Kidney epithelial cell (primary cell): ENCODE measurements around the gene TNFSF11. TPM values are rescaled to one million over a fixed set of nuclear protein-coding genes. Genes with fewer than 3 reads are reported as not detected.

Experiments
- DNase-seq: peaks from one replicate; pipeline ENCODE4 v3.0.0-alpha.2; 2010; ENCODE audit warnings: low read depth
- H3K27me3 ChIP-seq: 2 replicates; pipeline ENCODE4 v1.6.0; 2011; ENCODE audit warnings: low read length; ENCODE audit not compliant: control insufficient read depth, insufficient read depth
- H3K36me3 ChIP-seq: 2 replicates; pipeline ENCODE4 v1.5.1; 2011; ENCODE audit warnings: low read length; ENCODE audit not compliant: control insufficient read depth, insufficient read depth
- H3K4me3 ChIP-seq: 2 replicates; pipeline ENCODE4 v1.5.1; 2011; ENCODE audit warnings: low read depth, mild to moderate bottlenecking, control low read depth, low read length
- total RNA-seq: library from RNA; depleted of rRNA; stranded (reverse); fragments of >200 nt; gene quantifications from 2 replicates; pipeline ENCODE4 v1.2.3, GENCODE V29; 2015
- TF ChIP-seq, protein P1 (sequence below): IDR thresholded peaks from 2 replicates; pipeline ENCODE4 v1.5.1; 2011; ENCODE audit warnings: mild to moderate bottlenecking, moderate library complexity, low read length, control low read depth, inconsistent platforms; ENCODE audit not compliant: insufficient read depth, poor library complexity, severe bottlenecking

TNFSF11 gene
- total RNA-seq, 1 donor from 2014 or later, result 0.46 TPM

DNA sequence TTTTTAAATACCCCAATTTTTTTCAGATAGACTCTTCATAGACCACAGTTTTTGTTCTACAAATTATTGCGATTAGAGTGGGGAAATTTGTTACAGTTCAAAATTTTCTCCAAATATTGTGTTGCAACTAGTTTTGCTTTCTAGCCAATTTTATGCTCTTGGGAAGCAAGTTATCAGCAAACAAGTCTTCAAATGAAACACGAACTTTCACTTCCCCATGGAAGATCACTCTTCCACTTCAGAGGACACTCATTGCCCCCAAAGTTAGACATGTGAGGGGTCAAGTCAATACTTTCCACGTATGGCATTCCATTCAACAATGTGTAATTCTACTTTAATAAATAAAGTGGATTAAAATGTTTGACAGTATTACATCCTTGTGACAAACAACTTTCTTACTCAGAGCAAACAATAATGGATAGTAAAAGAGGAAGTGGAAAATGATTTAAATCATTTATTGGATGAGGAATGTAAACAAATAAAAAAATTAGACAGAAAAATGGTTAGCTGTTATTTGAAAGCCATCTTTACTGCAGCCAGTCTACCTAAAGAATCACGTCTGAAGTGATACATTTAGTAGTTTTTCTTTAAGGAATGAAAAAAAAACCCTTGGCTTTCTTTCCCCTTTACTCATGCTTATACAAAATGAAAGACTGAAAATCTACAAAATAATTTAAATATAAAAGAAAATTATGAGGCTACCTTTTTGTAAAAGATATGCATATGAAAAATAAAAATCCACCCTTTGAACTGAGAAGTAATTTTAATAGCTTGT is 41.2 kb upstream of the TNFSF11 start:
- DNase-seq, result no peak
- Histone ChIP-seq H3K27me3 (no peaks in the 10 kb centered on the region), H3K36me3 (no peaks in the 10 kb centered on the region), H3K4me3 (no peak overlapping the region)
- TF ChIP-seq, protein P1, sequence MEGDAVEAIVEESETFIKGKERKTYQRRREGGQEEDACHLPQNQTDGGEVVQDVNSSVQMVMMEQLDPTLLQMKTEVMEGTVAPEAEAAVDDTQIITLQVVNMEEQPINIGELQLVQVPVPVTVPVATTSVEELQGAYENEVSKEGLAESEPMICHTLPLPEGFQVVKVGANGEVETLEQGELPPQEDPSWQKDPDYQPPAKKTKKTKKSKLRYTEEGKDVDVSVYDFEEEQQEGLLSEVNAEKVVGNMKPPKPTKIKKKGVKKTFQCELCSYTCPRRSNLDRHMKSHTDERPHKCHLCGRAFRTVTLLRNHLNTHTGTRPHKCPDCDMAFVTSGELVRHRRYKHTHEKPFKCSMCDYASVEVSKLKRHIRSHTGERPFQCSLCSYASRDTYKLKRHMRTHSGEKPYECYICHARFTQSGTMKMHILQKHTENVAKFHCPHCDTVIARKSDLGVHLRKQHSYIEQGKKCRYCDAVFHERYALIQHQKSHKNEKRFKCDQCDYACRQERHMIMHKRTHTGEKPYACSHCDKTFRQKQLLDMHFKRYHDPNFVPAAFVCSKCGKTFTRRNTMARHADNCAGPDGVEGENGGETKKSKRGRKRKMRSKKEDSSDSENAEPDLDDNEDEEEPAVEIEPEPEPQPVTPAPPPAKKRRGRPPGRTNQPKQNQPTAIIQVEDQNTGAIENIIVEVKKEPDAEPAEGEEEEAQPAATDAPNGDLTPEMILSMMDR, result no peak

DNA sequence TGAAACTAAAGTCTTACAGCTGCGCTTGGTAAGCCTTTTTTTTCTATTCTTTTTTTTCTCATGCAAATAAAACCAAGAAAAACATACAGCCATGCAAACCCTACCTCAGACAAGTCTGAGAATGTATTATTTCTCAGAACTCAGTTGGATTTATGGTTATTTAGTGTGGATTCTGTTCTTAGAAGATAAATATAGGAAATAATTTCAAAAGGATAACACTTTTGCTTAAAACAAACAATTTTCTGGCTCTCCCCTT is 40.7 kb upstream of the TNFSF11 start:
- DNase-seq, result no peak
- no peak overlapping the region for H3K4me3 ChIP-seq
- no peaks in the 10 kb centered on the region for H3K36me3 ChIP-seq
- TF ChIP-seq, protein P1, result no peak
- no peaks in the 10 kb centered on the region for H3K27me3 ChIP-seq

DNA sequence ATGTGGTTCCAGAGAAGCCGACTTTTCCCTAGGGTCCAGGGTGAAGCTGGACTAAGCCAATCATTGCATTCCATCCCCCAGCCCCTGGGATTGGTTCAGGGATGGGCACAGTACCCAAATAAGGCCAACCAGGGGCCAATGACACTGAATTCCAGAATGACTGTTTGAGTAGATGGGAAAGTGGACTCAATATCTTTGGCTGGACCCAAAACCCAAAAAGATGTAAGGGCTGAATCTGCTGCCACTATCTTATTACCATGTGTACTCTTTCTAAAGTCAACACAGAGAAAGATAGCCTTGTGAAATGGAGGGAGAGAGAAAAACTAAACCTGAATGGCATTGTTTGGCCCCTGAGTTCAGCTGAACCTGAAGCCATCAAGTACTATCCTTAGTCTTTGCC is 39.2 kb upstream of the TNFSF11 start:
- no peaks in the 10 kb centered on the region for H3K36me3 ChIP-seq
- H3K4me3 ChIP-seq, result no peak overlapping the region
- no peak for DNase-seq
- TF ChIP-seq, protein P1, result no peak
- H3K27me3 ChIP-seq, result no peaks in the 10 kb centered on the region

- DNase-seq, result no peak
- Histone ChIP-seq H3K36me3 (no peaks in the 10 kb centered on the region), H3K27me3 (no peaks in the 10 kb centered on the region), H3K4me3 (no peak overlapping the region)
- TF ChIP-seq, protein P1, result no peak
Observed at GRCh38 chr13:42538996-42539395, 35.0 kb upstream of the TNFSF11 start.

DNA sequence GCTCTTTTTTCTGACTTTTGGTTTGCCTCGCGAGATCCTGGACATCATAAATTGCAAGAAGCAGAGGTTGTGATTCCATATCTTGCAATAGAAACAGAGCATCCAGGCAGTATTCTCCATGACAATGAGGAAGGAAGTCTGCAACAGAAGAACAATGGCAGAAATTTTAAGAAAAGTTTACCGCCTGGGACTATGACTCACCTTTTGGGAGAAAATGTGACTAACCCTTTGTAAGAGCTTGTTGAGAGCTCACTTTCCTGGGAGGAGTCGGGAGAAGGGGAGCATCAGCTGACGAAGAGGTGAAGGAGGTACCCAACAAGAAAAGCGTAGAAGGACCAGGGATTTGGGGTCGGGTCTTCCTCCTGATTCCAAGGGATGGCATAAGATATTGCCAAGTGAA is 34.3 kb upstream of the TNFSF11 start:
- H3K36me3 ChIP-seq, result no peaks in the 10 kb centered on the region
- no peak for DNase-seq
- H3K4me3 ChIP-seq, result no peak overlapping the region
- H3K27me3 ChIP-seq, result no peaks in the 10 kb centered on the region
- TF ChIP-seq, protein P1, result no peak

- no peak overlapping the region for H3K4me3 ChIP-seq
- H3K27me3 ChIP-seq, result no peaks in the 10 kb centered on the region
- TF ChIP-seq, protein P1, result no peak
- DNase-seq, result no peak
- no peaks in the 10 kb centered on the region for H3K36me3 ChIP-seq
Observed at GRCh38 chr13:42543215-42543797, 30.6 kb upstream of the TNFSF11 start.
